K562 (cell line): Measurements from ENCODE around the gene MAU2.

Source experiments
- CTCF ChIP-seq, 3 experiments: IDR thresholded peaks in 2 of 3; conservative IDR thresholded peaks in 1 of 3; 2 replicates each; pipeline ENCODE4 v1.5.1; 2011 to 2012; ENCODE audit warnings: low read length in 3 of 3, mild to moderate bottlenecking in 3 of 3, control low read depth in 2 of 3, improper control_type of control experiment in 1 of 3, inconsistent platforms in 1 of 3, low read depth in 1 of 3, mixed read lengths in 1 of 3, moderate library complexity in 1 of 3; ENCODE audit not compliant: insufficient read depth in 2 of 3
- E2F4 ChIP-seq: sonication (generic); formaldehyde crosslinking; IDR thresholded peaks from 2 replicates; pipeline ENCODE4 v1.8.0; 2022; ENCODE audit warnings: mild to moderate bottlenecking, low read depth, missing genetic modification reagents
- E4F1 ChIP-seq: fragments of 250-450 bp; sonication (Bioruptor Pico); IDR thresholded peaks from 2 replicates; pipeline ENCODE4 v1.5.0; 2021; ENCODE audit warnings: mild to moderate bottlenecking, borderline replicate concordance
- EGR1 ChIP-seq: fragments of 450-650 bp; conservative IDR thresholded peaks from 2 replicates; pipeline ENCODE4 v1.6.1; 2017; ENCODE audit warnings: mild to moderate bottlenecking
- GABPA ChIP-seq: fragments of 200-800 bp; sonication (Bioruptor generic); conservative IDR thresholded peaks from 2 replicates; pipeline ENCODE4 v1.6.1; 2016; ENCODE audit warnings: low read depth, missing genetic modification characterization, missing compliant biosample characterization
- HNRNPH1 ChIP-seq: fragments of 200-400 bp; formaldehyde crosslinking; optimal IDR thresholded peaks from 2 replicates; pipeline ENCODE3; 2017; ENCODE audit warnings: low read depth, mild to moderate bottlenecking, low read length, moderate library complexity
- KHSRP ChIP-seq: fragments of 450-650 bp; IDR thresholded peaks from 2 replicates; pipeline ENCODE4 v1.6.1; 2017
- NFYB ChIP-seq: IDR thresholded peaks from 2 replicates; pipeline ENCODE4 v1.6.1; 2011; ENCODE audit warnings: mild to moderate bottlenecking, moderate library complexity; ENCODE audit not compliant: insufficient read length; ENCODE audit errors: extremely low read depth
- POLR2A ChIP-seq: fragments of 450-650 bp; conservative IDR thresholded peaks from 2 replicates; pipeline ENCODE4 v1.6.1; 2016
- POLR2AphosphoS5 ChIP-seq: IDR thresholded peaks from 2 replicates; pipeline ENCODE4 v1.6.1; 2011; ENCODE audit warnings: mild to moderate bottlenecking, low read depth, low read length, moderate library complexity; ENCODE audit not compliant: control insufficient read depth, insufficient read depth
- RBBP5 ChIP-seq: fragments of 200-600 bp; sonication (generic); IDR thresholded peaks from 2 replicates; pipeline ENCODE4 v1.6.1; 2012; ENCODE audit warnings: borderline replicate concordance, mild to moderate bottlenecking, low read length, control low read depth, inconsistent platforms; ENCODE audit not compliant: insufficient read depth, poor library complexity, severe bottlenecking
- RFX5 ChIP-seq: IDR thresholded peaks from 2 replicates; pipeline ENCODE4 v1.6.1; 2011; ENCODE audit warnings: low read depth, mild to moderate bottlenecking, improper control_type of control experiment, low read length
- ZNF121 ChIP-seq: sonication (generic); formaldehyde crosslinking; conservative IDR thresholded peaks from 2 replicates; pipeline ENCODE4 v1.8.0; 2022; ENCODE audit warnings: missing genetic modification reagents
- ZNF124 ChIP-seq: sonication (generic); formaldehyde crosslinking; IDR thresholded peaks from 2 replicates; pipeline ENCODE4 v1.8.1; 2022; ENCODE audit warnings: missing genetic modification reagents

- TF ChIP-seq POLR2AphosphoS5 (no peak), CTCF (IDR thresholded peaks at IDR 0.05 in 2 of 3, conservative IDR thresholded peaks at IDR 0.05 in 1 of 3; ENCODE audit: insufficient read depth in 2 of 3, low read depth in 1 of 3, low read length in 3 of 3) (no peak), ZNF124 (CRISPR knock-in tag) (no peak), ZNF121 (CRISPR knock-in tag) (no peak), HNRNPH1 (no peak), GABPA (tag) (no peak), POLR2A (no peak), E4F1 (CRISPR knock-in tag) (no peak), EGR1 (no peak), E2F4 (CRISPR knock-in tag) (no peak), RFX5 (no peak), RBBP5 (no peak), KHSRP (no peak), NFYB (no peak)
Measured at GRCh38 chr19:19345970-19346369, 25.3 kb downstream of the MAU2 start.
